ENCODE measurements around the gene CAPN15. TPM values are rescaled to one million over a fixed set of nuclear protein-coding genes. Genes with fewer than 3 reads are reported as not detected.

CAPN15 gene
- polyA plus RNA-seq, 12 donors: 17.3 to 42.3 (median 23.1) TPM; not detected in 1

DNA sequence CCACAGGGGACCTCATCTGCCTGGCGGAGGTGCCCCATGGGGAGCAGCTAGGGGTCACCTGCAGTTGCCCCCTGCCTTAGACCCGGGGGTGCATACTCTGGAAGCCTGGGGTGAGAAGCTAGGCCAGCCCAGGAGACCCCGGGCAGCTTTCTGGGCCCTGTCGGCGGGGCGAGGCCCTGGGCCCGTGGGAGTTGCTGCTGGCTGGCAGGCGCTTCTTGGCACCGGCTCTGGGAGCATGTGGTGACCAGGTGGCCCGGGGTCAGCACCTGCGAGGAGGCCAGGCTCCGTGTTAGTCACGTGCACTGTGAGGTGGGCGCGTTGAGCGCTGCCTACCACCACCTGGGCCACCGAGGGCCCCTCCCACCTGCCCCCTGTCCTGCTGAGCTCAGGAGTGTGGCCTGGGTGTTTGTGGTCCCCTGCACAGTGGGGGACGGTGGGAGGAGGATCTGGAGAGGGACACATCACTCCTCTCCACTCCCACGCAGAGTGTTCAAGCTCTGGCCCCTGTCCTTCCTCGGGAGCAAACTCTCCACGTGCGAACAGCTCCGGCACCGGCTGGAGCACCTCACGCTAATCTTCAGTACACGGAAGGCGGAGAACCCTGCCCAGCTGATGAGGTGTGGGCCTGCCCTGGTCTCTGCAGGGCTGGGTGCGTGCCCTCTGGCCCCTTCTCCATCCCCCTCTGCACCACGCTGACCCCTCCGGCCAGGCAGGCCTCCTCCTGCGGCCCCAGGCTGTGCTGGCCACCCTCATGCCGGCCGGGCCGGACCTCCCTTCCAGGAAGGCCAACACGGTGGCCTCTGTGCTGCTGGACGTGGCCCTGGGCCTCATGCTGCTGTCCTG, 48.1 kb downstream of the CAPN15 start:
- no peak for DNase-seq

DNA sequence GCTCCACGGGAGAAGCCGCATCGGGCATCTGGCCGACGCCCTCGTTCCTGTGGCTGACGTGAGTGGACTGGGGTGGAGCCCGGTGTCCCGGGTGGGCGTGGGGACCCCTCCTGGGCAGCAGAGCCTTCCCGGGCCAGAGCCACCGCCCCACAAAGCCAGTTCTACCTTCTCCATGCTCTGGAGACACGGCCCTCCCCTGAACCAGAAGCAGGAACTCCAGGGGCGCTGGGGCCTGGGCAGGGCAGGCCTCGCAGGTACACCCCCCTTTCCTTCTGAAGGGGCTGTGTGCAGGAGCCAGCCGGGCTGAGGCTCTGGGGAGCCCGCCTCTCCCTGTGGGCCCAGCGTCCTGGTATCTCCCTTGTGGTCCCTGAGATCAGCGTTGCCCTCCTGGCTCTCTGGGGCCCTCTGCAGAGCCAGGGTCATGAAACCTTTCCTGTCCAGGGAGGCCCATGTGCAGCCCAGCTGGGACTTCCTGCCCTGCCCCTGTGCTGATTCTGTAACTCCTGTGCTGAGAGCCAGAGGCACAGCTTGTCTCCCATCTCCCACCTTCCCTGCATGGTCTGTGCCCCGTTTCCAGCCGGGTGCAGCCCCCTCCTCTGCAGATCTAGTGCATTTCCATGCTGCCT, 48.8 kb downstream of the CAPN15 start:
- no peak for DNase-seq

DNA sequence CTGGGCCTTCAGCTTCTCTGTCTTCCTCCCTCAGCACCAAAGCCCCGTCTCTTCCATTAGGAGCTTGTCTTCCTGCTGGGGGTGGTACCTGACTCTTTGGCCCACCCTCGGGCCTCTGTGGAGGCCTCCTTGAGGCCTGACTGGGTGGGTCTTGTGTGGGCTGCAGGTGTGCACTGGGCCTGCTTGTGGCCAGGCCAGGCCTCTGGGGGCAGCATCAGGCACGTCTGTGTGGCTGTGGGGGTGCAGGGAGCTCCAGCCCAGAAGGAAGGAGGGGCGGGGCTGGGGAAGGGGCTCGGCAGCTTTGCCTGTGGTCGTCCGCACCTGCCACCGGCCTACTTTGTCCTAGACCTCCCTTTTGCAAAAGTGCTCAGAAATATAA, 49.3 kb downstream of the CAPN15 start:
- DNase-seq: no peak

DNA sequence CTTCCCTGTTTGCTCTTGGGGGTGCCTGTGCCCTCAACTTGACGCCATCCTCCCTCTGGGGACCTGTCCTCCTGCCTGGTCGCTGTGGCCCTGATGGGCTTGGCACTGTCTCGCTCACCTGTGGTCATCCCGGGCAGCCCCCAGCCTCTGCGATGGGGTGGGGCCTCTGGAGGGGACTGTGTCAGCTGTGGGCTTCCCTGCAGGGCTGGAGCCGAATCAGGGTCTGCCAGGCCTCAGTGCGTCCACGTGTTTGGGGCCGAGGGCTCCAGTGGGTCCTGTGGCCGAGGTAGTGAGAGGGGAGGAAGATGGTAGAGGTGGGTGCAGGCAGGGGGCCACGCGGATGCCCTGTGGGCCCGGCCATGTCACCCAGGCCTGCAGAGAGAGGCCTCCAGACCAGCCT, 50.3 kb downstream of the CAPN15 start:
- DNase-seq: no peak

DNA sequence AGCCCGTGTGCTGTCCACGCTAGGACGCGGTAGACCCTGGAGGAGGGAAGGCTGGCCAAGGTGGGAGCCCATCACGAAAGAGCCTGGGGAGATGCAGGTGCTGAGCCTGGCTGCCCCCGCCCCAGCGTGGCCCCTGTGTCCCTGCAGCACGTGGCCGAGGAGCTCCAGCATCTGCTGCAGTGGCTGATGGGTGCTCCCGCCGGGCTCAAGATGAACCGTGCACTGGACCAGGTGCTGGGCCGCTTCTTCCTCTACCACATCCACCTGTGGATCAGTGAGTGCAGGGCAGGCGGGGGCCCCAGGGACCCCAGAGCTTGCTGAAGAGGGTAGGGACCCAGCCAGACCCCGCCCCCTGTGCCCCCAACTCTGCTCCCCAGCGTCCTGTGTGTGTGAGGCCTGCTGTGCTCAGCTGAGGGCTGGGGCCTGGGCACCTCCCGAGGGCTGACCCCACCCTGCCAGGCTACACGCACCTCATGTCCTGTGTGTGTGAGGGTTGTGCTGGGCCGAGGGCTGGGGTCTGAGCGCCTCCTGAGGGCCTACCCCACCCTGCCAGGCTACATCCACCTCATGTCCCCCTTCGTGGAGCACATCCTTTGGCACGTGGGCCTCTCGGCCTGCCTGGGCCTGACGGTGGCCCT, 50.8 kb downstream of the CAPN15 start:
- DNase-seq: no peak

DNA sequence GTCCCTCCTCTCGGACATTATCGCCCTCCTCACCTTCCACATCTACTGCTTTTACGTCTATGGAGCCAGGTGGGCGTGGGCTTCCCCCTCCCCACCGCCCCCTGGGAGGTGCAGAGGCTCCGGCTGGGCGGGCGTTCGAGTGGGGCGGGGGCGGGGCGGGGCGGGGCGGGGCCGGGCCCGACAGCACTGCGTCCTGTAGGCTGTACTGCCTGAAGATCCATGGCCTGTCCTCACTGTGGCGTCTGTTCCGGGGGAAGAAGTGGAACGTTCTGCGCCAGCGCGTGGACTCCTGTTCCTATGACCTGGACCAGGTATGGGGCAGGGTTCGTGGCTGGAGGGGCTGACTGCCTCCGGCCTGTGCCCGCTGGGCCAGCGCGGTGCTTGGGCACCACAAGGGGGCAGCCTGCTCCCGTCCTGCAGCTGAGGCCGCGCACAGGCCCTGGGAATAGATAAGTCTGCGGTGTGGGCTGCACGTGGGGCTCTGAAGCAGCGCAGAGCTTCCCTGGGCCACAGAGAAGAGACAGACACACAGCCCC, 51.4 kb downstream of the CAPN15 start:
- no peak for DNase-seq

DNA sequence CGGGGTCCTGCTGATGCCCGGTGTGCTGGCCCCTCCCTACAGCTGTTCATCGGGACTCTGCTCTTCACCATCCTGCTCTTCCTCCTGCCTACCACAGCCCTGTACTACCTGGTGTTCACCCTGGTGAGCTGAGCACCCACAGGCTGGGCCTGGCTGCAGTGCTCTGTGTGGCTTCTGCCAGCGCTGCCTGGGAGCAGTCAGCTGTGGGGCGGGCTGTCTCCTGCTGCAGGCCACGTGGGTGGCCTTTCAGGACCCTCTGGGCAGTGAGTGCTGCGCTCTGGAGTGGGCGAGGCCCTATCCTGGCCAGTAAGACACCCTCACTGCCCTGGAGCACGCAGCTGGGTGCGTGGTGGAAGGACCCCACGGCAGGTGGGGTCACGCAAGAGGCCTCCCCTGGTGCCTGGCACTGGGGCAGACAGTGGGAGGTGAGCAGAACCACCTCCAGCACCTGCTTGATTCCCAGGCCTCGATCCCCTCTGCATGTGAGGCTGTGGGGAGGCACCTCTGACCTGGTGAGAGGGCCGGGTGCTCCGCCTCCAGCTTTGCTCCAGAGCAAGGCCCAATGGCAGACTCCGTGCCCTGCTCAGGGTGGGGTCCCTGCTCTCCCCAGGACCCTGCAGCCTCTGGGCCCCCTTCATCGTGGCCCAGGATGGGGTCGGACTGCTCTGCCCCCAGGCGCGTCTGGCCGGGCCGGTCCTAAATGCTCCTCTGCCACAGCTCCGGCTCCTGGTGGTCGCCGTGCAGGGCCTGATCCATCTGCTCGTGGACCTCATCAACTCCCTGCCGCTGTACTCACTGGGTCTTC, 52.8 kb downstream of the CAPN15 start:
- DNase-seq: no peak

DNA sequence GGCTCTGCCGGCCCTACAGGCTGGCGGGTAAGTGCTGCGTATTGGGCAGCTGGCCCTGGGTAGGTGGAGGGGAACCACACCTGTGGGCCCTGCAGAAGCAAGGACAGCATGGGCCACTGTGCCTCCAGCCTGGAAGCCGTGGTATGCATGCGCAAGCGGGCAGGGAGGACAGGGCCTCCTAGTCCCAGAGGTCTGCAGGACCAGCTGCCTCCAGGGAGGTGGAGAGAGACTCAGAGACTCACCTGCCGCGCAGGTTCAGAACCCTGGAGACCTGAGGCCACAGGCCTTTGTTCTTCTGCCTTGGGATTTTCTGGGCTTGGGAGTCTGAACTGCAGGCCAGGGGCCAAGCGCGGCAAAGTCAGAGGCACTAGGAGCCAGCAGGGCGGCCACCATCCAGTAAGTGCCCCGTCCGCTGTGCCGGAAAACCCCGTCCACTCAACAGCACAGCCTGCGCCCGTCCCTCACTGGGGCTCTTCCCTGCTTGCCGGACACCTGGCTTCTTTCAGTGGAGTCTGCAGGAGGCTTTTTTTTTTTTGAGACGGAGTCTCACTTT, 53.5 kb downstream of the CAPN15 start:
- no peak for DNase-seq

DNA sequence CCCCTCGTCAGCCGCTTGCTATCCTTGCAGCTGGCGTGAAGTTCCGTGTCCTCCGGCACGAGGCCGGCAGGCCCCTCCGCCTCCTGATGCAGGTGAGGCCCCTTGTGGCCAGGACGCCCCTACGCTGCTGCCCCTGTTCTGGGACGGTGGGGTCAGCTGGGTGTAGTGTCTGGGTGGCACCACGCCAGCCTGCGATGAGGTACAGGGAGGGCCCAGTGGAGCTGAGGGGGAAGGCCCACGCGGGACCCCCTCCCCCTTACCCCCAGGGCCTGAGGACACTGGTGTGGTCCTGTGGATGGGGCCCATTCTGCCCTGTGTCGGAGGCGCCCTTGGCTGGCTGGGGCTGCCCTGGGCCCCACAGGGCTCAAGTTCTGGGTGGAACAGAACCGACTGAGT, 54.7 kb downstream of the CAPN15 start:
- no peak for DNase-seq

DNA sequence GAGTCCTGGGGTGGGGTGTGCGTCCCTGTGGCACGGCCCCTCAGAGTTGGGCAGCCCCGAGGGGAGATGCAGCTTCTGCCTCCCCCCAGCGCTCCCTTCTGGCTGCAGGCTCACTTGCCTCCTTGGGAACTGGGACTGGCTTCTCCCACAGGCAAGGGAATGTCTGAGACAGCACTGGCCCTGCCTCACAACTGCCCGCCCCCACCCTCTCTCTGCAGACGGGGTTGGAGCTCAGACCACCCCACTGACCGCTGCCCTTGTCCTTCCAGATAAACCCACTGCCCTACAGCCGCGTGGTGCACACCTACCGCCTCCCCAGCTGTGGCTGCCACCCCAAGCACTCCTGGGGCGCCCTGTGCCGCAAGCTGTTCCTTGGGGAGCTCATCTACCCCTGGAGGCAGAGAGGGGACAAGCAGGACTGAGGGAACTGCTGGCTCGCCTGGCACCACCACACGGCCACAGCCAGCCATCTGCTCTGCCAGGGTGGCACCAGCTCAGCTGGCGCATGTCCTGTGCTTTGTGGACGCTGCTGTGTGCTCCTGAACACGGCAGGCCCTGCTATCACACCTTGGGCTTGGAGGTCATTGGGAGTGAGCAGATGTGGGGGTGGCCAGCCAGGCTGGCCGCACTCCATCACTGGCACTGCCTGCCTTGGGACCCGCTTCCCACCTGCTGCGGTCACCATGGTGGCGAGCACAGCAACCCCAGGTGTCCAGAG, 55.3 kb downstream of the CAPN15 start:
- DNase-seq: no peak

DNA sequence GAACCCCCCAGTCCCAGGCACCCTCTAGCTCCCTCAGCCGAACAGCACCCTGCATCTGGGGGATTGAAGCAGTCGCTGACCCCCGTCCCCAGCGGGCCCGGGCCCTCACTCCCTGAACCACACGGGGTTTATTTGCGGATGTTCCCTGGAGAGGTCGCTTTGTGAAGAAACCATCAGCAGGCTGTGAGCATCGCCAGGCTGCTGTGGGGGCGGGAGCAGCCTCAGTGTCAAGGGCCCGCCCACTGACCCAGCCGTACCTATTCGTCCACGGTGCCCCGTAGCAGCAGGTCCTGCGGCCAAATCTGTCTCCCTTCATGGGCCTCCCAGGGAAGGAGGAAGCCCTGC, 55.9 kb downstream of the CAPN15 start:
- DNase-seq: no peak

DNA sequence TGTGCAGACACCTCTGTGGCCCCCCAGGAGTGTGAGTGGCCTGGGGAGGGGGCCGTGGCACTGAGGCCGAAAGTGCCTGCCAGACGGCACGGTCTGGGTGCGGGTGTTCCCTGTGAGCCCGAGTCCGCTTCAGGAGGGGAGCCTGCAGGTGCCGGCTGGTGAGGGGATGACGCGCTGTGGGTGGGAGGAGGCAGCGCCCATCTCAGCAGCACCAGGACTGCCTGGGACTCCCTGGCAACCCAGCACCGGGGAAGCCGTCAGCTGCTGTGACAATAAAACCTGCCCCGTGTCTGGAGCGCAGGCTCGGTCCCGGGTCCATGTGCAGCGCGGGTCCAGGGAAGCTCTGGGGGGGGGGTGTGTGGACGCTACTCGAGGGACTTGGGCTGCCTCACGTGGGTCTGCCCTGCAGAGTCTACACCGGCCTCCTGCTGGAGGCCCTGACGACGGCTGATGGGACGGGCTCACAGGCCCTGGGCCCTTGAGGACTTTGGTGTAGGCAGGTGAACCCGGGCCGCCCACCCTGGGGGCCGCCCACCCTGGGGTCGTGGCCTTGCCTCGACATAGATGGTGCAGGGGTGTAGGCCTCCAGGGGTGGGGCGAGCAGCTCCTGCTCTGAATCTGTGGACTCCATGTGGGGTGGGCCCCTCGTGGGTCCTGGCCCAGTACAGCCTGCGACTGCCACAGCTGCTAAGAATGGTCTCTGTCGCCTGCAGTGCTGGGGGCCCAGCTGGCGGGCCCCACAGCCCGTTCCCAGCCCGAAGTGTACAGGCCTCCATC, 56.5 kb downstream of the CAPN15 start:
- DNase-seq: no peak

DNA sequence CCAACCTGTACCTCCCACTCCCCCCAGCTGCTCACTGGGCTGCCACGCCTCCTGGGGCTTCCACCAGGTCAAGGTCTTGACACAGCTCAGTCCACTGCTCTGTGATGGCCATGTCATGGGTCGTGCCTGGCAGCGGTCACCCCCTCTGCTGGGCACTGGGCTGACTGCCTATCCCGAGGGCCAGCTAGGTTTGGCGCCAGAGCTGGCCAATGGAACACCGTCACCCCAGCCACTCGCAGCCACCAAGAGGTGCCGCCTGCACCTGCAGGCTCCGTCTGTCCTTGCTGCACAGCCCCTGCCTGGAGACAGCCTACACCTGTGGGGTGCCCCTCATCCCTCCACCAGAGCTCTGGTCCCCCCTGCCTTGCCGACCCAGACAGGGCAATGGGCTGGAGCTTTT, 57.8 kb downstream of the CAPN15 start:
- no peak for DNase-seq

DNA sequence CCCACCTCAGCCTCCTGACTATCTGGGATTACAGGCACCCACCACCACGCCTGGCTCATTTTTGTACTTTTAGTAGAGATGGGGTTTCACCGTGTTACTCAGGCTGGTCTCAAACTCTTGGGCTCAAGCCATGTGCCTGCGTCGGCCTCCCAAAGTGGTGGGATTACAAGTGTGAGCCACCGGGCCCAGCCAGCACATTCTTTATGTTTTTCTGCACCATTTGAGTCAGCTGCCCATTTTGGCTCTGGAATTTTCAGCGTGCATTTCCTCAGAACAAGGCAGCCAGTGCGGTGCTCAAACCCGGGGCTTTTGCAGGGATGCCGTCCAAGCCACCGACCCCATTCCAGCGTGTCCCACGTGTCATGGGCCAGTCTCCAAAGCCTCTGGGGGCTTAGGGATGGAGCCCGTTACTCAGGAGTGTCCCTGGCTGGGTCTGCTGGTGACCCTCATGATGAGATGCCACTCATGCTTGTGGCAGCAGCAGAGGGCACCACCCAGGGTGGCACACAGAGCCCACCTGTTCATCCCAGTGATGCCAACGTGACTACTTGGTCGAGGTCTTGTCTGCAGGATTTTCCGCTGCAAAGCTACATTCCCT, 58.6 kb downstream of the CAPN15 start:
- DNase-seq: no peak

DNA sequence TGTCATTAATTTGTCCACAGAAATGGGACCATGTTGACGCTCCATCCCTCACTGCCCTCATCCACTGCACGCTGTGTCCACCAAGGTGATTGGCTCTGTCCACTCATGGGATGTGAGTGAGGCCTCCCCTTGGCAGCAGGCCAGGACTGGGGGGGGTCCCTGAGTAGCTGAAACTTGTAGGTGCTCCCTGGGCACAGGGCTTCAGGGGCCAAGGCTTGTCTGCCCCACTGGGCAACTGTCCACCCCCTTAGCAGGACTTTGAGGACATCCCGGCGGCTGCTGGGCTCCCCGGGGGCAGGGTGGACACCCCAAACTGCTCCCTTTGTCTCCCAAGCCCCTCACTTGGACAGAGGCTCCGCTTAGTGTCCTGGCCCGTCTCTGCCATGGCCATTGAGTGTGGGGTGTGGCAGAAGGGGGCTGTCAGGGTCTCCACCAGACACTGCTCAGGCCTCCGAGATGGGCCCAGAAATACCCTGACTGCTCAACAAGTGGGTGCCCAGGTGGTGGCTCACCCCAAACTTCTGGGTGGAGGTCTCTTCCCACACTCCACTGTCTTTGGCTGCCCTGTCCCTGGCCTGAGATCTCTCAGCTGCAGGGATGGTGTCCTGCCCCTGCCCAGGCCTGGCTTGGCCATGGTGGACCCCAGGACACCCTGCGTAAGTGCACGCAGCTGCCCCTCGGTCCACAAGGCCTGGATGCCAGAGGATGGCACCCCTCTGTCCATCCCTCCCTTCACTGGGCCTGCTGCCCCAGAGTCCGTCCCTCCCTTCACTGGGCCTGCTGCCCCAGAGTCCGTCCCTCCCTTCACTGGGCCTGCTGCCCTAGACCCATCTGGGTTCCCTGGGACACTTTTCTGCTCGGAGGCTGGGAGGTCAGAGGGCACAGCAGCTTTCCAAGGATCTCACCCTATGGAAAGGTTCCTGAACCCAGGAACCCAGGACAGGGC, 59.4 kb downstream of the CAPN15 start:
- no peak for DNase-seq

DNA sequence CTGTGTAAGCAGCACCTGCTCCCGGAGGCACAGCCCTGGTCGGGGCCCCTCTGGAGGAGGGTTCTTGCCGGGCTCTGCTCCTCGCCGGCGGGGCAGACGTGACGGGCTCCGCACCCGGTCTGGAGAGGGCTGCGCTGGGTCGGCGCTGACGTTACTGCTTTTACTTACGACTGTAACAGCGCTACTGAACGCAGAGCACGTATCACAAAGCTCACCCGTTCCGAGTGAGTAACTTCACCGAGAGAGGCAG, 61.1 kb downstream of the CAPN15 start:
- no peak for DNase-seq

DNA sequence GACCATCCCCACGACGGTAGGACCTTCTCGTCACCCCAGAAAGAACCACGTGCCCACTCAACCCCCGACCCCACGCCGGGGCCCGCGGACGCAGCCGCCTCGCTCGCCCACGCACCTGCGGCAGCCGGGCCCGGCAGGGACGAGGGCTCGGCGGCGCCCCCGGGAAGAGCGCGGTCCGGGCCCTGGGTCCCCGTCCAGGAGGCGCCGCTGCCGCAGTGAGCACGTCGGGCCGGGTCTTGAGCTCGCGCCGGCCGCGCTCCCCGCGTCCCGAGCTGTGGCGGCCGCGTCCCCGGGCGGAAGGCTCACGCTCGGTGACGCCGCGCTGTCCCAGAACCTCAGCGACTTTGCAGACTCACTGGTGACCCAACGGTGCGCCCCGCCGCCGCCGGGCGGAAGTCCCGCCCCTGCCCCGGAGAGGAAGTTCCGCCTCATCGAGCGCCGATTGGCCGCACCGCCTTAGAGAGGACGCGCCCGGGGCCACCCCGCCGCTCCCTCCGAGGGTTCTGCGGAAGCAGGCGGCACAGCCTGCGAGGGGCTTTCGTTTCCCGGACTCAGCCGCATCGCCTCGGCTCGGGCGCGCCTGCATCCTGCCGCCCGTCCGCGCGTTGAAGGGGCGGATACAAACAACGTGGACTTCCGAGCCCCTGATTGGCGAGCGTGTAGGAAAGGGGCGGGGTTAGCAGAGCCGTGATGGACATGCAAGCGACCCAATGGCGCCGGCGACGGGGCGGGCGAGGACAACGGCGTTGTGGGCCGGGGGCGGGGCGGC, 61.6 kb downstream of the CAPN15 start:
- peak; percentile 98 for DNase-seq

DNA sequence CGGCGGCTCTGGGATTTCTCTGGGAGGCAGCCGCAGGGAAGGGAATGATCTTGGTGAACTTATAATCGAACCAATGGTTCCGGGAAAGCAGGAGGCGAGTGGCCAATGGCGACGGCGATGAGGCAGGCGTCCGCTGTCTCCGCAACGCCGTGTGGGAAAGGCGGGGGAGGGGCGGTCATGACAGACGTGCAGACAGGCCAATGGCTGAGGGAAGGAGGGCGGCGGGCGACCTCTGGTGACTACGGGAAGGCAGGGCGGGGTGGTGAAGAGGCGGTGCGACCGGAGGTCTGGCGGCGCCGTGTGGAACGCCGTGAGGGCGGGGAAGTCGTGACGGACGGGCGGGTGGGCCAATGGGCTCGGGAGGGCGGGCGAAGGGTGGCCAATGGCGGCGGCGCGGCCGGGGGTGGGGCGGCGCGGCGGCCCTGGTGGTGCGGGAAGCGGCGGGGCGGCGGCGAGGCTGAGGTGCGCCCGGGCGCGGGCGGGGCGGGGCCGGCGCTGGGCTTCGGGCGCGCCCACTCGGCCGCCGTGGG, 62.2 kb downstream of the CAPN15 start, which contains the start of gene RAB40C:
RAB40C (plus strand) TSS at position 409 of the 530 bp plus-strand sequence. CDS start 226 bp downstream, outside the sequence.
- DNase-seq: peak; percentile 100

Measured in muscle of arm (tissue), 12 donors.